ENCODE measurements around the gene OTUD7B. TPM values are rescaled to one million over a fixed set of nuclear protein-coding genes. Genes with fewer than 3 reads are reported as not detected.
A peak's percentile ranks its signal among the peaks of the same experiment; 100 is the strongest.

OTUD7B gene
- total and polyA plus RNA-seq, 5 donors from 2014 or later, result 0.57 to 6.7 (median 1.3) TPM

DNA sequence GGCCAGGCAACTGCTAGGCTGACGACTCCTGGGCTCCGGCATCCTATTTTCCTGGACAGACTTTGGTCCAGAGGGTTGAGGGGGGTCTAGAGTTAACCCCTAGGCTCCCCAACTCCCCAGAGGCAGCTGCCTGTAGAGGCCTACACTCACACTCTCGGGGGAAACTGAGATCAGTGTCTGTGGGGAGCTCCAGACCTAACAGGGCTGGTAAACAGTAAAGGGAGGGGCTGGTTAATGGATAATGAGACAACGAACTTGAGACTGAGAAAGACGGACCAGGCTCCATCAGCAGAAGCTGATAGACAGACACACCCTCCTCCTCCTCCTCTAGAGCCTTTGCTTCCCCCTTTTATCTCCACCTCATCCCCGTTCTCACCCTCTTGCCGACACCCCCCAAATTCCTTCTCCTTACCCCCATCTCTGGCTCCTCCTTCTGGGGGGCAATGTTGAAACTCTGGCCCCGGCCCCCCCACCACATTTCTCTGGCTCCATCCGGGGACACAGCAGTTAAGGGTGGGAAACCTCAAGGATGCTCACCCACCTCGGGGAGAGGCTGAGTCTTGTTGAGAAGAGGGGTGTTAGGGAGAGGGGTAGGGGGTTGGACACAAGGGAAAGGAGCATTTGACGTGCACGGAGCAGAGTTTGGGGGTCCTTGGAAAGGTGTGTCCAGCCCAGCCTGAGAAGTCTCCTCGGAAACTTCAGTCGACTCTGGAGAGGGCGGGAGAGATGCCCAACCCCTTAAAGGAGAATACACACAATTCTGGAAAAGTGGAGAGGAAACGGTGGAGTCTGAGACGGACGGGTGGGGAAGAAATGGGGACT lies 74.1 kb downstream of the OTUD7B start, which contains the start of gene MTMR11:
Gene MTMR11 (minus strand): TSS at position 710 of the 822 bp plus-strand sequence. CDS start 232 bp downstream, at position 478.
- H3K27me3 Mint-ChIP-seq, result peaks cover 9% of the 10 kb centered on the region
- ATAC-seq (ENCODE audit: low read depth in 2 of 2), result no peak
- H3K27ac Mint-ChIP-seq, result peak within 1 kb of the TSS in 2 of 3 donors; percentile 54 to 94

DNA sequence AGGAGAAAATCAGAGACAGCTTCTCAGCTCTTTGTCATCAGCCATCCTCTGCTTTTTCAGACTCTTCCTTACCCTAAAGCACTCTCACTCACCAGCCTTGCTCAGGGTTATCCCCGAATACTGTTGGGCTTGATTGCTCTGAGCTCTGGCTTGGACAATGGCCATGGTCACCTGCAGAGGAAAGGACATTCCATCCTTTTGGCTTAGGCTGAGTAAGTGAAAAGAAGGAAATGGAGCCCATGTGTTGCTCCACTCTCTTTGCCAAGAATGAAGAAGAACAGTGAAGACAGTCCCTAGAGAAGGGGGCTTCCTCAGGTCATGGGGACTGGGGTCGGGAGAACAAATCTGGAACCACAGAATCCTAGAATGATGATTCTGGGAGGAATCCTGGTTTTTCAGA lies 76.2 kb downstream of the OTUD7B start:
- H3K4me1 ChIP-seq (ENCODE audit: control insufficient read depth, insufficient read depth, low read length, poor library complexity, severe bottlenecking), result peaks cover 4% of the 10 kb centered on the region
- Mint-ChIP-seq H3K27ac (no peak overlapping the region), H3K9me3 (no peaks in the 10 kb centered on the region), H3K4me3 (peak overlapping the region in 1 of 4 donors; percentile 43), H3K4me1 (peaks cover 7 to 24% (median 13%) of the 10 kb centered on the region in 4 donors), H3K36me3 (no peaks in the 10 kb centered on the region), H3K27me3 (peaks cover 9% of the 10 kb centered on the region)
- H3K27me3 ChIP-seq (ENCODE audit: control insufficient read depth, insufficient read depth, low read length), result no peaks in the 10 kb centered on the region
- no peaks in the 10 kb centered on the region for H3K9me3 ChIP-seq (ENCODE audit: control insufficient read depth in 2 of 2, low read length in 2 of 2)
- no peaks in the 10 kb centered on the region for H3K36me3 ChIP-seq (ENCODE audit: control insufficient read depth, insufficient read depth, low read length)
- ATAC-seq (ENCODE audit: low read depth in 2 of 2) (no peak), DNase-seq (no peak)
- H3K4me3 ChIP-seq (ENCODE audit: low read depth, low read length), result no peak overlapping the region
- no peak overlapping the region for H3K27ac ChIP-seq (ENCODE audit: insufficient read depth, low read length, poor library complexity, severe bottlenecking)

More for the DNA sequence above, 74.1 kb downstream of the OTUD7B start, which contains the start of gene MTMR11:
- no peak within 1 kb of the TSS for H3K4me3 Mint-ChIP-seq
- H3K4me1 Mint-ChIP-seq, result peaks cover 9 to 20% (median 15%) of the 10 kb centered on the region in 4 donors
- Histone ChIP-seq H3K9me3 (ENCODE audit: control insufficient read depth in 2 of 2, low read length in 2 of 2) (no peaks in the 10 kb centered on the region), H3K27ac (ENCODE audit: insufficient read depth, low read length, poor library complexity, severe bottlenecking) (no peak within 1 kb of the TSS), H3K36me3 (ENCODE audit: control insufficient read depth, insufficient read depth, low read length) (no peaks in the 10 kb centered on the region), H3K4me3 (ENCODE audit: low read depth, low read length) (no peak within 1 kb of the TSS), H3K4me1 (ENCODE audit: control insufficient read depth, insufficient read depth, low read length, poor library complexity, severe bottlenecking) (peaks cover 4% of the 10 kb centered on the region), H3K27me3 (ENCODE audit: control insufficient read depth, insufficient read depth, low read length) (no peaks in the 10 kb centered on the region)
- H3K36me3 Mint-ChIP-seq, result no peaks in the 10 kb centered on the region
- DNase-seq, result no peak
- no peaks in the 10 kb centered on the region for H3K9me3 Mint-ChIP-seq

DNA sequence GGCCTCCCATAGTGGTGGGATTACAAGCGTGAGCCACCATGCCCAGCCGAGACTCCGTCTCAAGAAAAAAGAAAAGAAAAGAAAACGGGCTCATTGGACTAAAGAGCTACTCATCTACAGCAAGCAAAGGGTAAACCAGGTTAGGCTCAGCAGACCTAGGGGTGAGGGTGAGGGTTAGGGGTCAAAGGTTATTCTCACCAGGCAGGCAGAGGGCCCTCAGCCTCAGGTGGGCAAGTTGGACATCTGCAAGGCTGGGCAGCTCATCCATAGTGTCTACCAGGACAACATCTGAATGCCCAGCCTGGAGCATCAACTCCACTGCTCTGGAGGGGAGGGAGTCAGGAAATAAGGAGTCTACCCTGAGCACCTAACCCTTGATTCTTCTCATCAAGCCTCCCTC lies 77.3 kb downstream of the OTUD7B start:
- Histone ChIP-seq H3K36me3 (ENCODE audit: control insufficient read depth, insufficient read depth, low read length) (no peaks in the 10 kb centered on the region), H3K4me3 (ENCODE audit: low read depth, low read length) (no peak overlapping the region), H3K4me1 (ENCODE audit: control insufficient read depth, insufficient read depth, low read length, poor library complexity, severe bottlenecking) (peaks cover 9% of the 10 kb centered on the region), H3K9me3 (ENCODE audit: control insufficient read depth in 2 of 2, low read length in 2 of 2) (no peaks in the 10 kb centered on the region), H3K27ac (ENCODE audit: insufficient read depth, low read length, poor library complexity, severe bottlenecking) (no peak overlapping the region), H3K27me3 (ENCODE audit: control insufficient read depth, insufficient read depth, low read length) (no peaks in the 10 kb centered on the region)
- H3K9me3 Mint-ChIP-seq, result no peaks in the 10 kb centered on the region
- no peaks in the 10 kb centered on the region for H3K36me3 Mint-ChIP-seq
- peaks cover 8 to 29% (median 14%) of the 10 kb centered on the region in 4 donors for H3K4me1 Mint-ChIP-seq
- DNase-seq, result no peak
- no peak overlapping the region for H3K27ac Mint-ChIP-seq
- ATAC-seq (ENCODE audit: low read depth in 2 of 2), result no peak
- peak overlapping the region in 1 of 4 donors; percentile 47 for H3K4me3 Mint-ChIP-seq
- H3K27me3 Mint-ChIP-seq, result peaks cover 9% of the 10 kb centered on the region

DNA sequence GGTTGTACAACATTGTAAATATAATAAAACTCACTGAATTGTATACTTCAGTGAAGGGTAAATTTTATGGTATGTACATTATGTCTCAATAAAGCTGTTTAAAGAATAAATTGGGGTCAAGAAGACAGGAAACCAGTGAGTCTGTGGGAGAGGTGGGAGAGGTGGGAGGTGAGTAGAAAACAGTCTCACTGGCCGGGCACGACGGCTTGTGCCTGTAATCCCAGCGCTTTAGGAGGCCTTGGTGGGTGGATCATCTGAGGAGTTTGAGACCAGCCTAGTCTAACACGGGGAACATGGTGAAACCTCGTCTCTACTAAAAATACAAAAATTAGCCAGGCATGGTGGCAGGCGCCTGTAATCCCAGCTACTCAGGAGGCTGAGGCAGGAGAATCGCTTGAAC lies 78.1 kb downstream of the OTUD7B start:
- peaks cover 11% of the 10 kb centered on the region for H3K4me1 ChIP-seq (ENCODE audit: control insufficient read depth, insufficient read depth, low read length, poor library complexity, severe bottlenecking)
- no peak overlapping the region for H3K27ac ChIP-seq (ENCODE audit: insufficient read depth, low read length, poor library complexity, severe bottlenecking)
- Mint-ChIP-seq H3K36me3 (peaks cover 3% of the 10 kb centered on the region), H3K27ac (peak overlapping the region in 1 of 3 donors; percentile 71), H3K4me1 (peaks cover 9 to 30% (median 17%) of the 10 kb centered on the region in 4 donors), H3K4me3 (no peak overlapping the region), H3K9me3 (no peaks in the 10 kb centered on the region), H3K27me3 (peaks cover 9% of the 10 kb centered on the region)
- ATAC-seq (ENCODE audit: low read depth in 2 of 2) (no peak), DNase-seq (no peak)
- H3K36me3 ChIP-seq (ENCODE audit: control insufficient read depth, insufficient read depth, low read length), result no peaks in the 10 kb centered on the region
- H3K27me3 ChIP-seq (ENCODE audit: control insufficient read depth, insufficient read depth, low read length), result no peaks in the 10 kb centered on the region
- H3K9me3 ChIP-seq (ENCODE audit: control insufficient read depth in 2 of 2, low read length in 2 of 2), result no peaks in the 10 kb centered on the region
- no peak overlapping the region for H3K4me3 ChIP-seq (ENCODE audit: low read depth, low read length)

DNA sequence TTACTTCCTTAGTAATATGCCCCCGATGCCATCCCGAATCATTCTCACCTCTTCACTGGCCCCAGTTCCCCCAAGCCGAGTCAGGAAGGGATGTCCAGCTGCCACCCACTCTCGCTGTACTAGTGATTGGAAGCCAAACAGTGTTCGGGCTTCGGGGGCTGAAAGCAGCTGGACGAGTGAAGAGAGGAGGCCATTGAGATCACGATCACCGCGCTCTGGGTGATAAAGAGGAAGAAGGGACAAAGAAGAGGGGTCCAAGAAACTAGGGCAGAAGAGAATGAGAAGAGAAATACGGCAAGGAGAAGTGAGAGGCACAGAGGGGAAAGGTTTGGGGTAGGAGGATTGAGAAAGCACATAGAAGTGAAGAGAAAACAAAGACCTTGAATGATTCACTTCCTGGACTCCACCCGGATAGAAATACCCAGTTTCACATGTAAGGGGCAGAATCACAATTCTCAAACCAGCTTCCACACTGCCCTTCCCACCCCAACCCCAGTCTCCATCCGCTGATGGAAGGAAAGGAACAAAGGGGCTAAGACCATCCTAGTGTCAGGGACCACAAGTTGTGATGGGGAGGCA lies 79.2 kb downstream of the OTUD7B start:
- H3K9me3 Mint-ChIP-seq, result no peaks in the 10 kb centered on the region
- no peak overlapping the region for H3K27ac ChIP-seq (ENCODE audit: insufficient read depth, low read length, poor library complexity, severe bottlenecking)
- no peak overlapping the region for H3K4me3 ChIP-seq (ENCODE audit: low read depth, low read length)
- H3K27me3 ChIP-seq (ENCODE audit: control insufficient read depth, insufficient read depth, low read length), result no peaks in the 10 kb centered on the region
- H3K27ac Mint-ChIP-seq, result peak overlapping the region in 2 of 3 donors; percentile 11 to 33
- peak overlapping the region in 3 of 4 donors; percentile 16 to 77 (median 22) for H3K4me3 Mint-ChIP-seq
- H3K4me1 ChIP-seq (ENCODE audit: control insufficient read depth, insufficient read depth, low read length, poor library complexity, severe bottlenecking), result peaks cover 22% of the 10 kb centered on the region
- no peaks in the 10 kb centered on the region for H3K9me3 ChIP-seq (ENCODE audit: control insufficient read depth in 2 of 2, low read length in 2 of 2)
- peak in 1 of 3 donors; percentile 56 for DNase-seq
- H3K36me3 ChIP-seq (ENCODE audit: control insufficient read depth, insufficient read depth, low read length), result peaks cover 5% of the 10 kb centered on the region
- peaks cover 7 to 29% (median 18%) of the 10 kb centered on the region in 4 donors for H3K4me1 Mint-ChIP-seq
- H3K36me3 Mint-ChIP-seq, result peaks cover 3% of the 10 kb centered on the region
- peaks cover 9% of the 10 kb centered on the region for H3K27me3 Mint-ChIP-seq
- no peak for ATAC-seq (ENCODE audit: low read depth in 2 of 2)

DNA sequence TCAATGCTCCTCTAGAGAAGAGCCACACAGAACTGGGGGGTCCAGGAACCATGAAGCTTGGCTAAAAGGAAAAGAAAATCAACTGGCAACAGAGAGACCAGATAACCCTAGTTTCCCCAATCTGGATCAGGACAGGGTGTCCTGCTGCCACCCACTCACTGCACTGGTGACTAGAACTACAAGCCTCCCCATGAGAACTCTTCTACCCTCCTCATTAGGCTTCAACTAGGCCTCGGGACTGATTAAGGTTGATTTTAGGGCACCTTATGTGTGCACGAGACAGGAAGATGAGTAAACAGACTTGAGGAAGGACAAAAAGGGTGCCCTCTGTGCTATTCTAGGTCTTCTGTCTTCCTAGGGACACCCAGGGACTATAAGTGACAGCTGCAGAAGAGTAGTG lies 80.7 kb downstream of the OTUD7B start:
- no peak for DNase-seq
- no peak overlapping the region for H3K27ac ChIP-seq (ENCODE audit: insufficient read depth, low read length, poor library complexity, severe bottlenecking)
- H3K9me3 ChIP-seq (ENCODE audit: control insufficient read depth in 2 of 2, low read length in 2 of 2), result no peaks in the 10 kb centered on the region
- H3K4me1 Mint-ChIP-seq, result peaks cover 18 to 43% (median 25%) of the 10 kb centered on the region in 4 donors
- no peaks in the 10 kb centered on the region for H3K9me3 Mint-ChIP-seq
- ATAC-seq (ENCODE audit: low read depth in 2 of 2), result no peak
- H3K27ac Mint-ChIP-seq, result no peak overlapping the region
- peaks cover 20% of the 10 kb centered on the region for H3K36me3 ChIP-seq (ENCODE audit: control insufficient read depth, insufficient read depth, low read length)
- peaks cover 9% of the 10 kb centered on the region for H3K27me3 Mint-ChIP-seq
- H3K4me1 ChIP-seq (ENCODE audit: control insufficient read depth, insufficient read depth, low read length, poor library complexity, severe bottlenecking), result peaks cover 29% of the 10 kb centered on the region
- H3K4me3 ChIP-seq (ENCODE audit: low read depth, low read length), result no peak overlapping the region
- peaks cover 16% of the 10 kb centered on the region for H3K36me3 Mint-ChIP-seq
- peak overlapping the region in 1 of 4 donors; percentile 77 for H3K4me3 Mint-ChIP-seq
- no peaks in the 10 kb centered on the region for H3K27me3 ChIP-seq (ENCODE audit: control insufficient read depth, insufficient read depth, low read length)

DNA sequence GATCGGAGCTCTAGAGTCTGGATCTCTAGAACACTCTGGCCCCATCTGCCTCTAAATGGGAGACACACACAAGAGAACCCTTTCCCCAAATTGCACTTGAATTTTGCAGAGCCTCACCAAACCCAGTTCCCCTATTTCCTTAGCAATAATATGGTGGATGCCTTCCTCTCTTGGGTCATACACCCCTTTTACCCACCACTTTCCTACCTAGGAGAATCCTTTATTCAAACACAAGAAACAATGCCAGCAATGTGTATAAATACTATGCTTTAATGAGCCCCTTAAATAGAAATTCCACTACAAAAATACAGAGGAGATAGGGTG lies 82.2 kb downstream of the OTUD7B start:
- H3K4me3 ChIP-seq (ENCODE audit: low read depth, low read length), result peak overlapping the region; percentile 92
- ATAC-seq (ENCODE audit: low read depth in 2 of 2) (no peak), DNase-seq (no peak)
- Mint-ChIP-seq H3K9me3 (no peaks in the 10 kb centered on the region), H3K27me3 (peaks cover 5% of the 10 kb centered on the region), H3K4me3 (peak overlapping the region; percentile 95 to 100 (median 96)), H3K36me3 (peaks cover 30% of the 10 kb centered on the region), H3K4me1 (peaks cover 23 to 49% (median 30%) of the 10 kb centered on the region in 4 donors), H3K27ac (peak overlapping the region; percentile 97 to 99 (median 98))
- peaks cover 29% of the 10 kb centered on the region for H3K4me1 ChIP-seq (ENCODE audit: control insufficient read depth, insufficient read depth, low read length, poor library complexity, severe bottlenecking)
- H3K27ac ChIP-seq (ENCODE audit: insufficient read depth, low read length, poor library complexity, severe bottlenecking), result peak overlapping the region; percentile 97
- no peaks in the 10 kb centered on the region for H3K9me3 ChIP-seq (ENCODE audit: control insufficient read depth in 2 of 2, low read length in 2 of 2)
- peaks cover 34% of the 10 kb centered on the region for H3K36me3 ChIP-seq (ENCODE audit: control insufficient read depth, insufficient read depth, low read length)
- no peaks in the 10 kb centered on the region for H3K27me3 ChIP-seq (ENCODE audit: control insufficient read depth, insufficient read depth, low read length)
